Aorta (tissue), 5 donors: ENCODE measurements around the gene IL16. TPM values are rescaled to one million over a fixed set of nuclear protein-coding genes. Genes with fewer than 3 reads are reported as not detected.
A peak's percentile ranks its signal among the peaks of the same experiment; 100 is the strongest.

Experiments used
- ATAC-seq: fragments of 200-7000 bp; cut with Tn5 transposase; one replicate; pipeline ENCODE4 v1.9.1; 2022; ENCODE audit warnings: moderate library complexity; ENCODE audit not compliant: low FRiP score
- DNase-seq, 2 donors: peaks; one replicate each; pipeline ENCODE4 v3.0.0-alpha.2; 2020
- H3K27ac ChIP-seq, 2 donors: one replicate each; pipeline ENCODE4 v1.5.1; 2013; ENCODE audit warnings: low read length in 2 of 2, mild to moderate bottlenecking in 2 of 2, moderate library complexity in 2 of 2, control low read depth in 1 of 2, inconsistent platforms in 1 of 2, low read depth in 1 of 2
- H3K27me3 ChIP-seq, 2 donors: one replicate each; pipeline ENCODE4 v1.6.1; 2013; ENCODE audit warnings: control low read depth in 1 of 2, low read length in 1 of 2, mild to moderate bottlenecking in 1 of 2, moderate library complexity in 1 of 2; ENCODE audit not compliant: insufficient read depth in 2 of 2, control insufficient read depth in 1 of 2
- H3K36me3 ChIP-seq, 2 donors: one replicate each; pipeline ENCODE4 v1.6.1; 2013; ENCODE audit warnings: control low read depth in 1 of 2, low read length in 1 of 2, mild to moderate bottlenecking in 1 of 2; ENCODE audit not compliant: insufficient read depth in 2 of 2, control insufficient read depth in 1 of 2
- H3K4me1 ChIP-seq, 2 donors: one replicate each; pipeline ENCODE4 v1.6.1; 2013; ENCODE audit warnings: low read length in 2 of 2, control low read depth in 1 of 2, mild to moderate bottlenecking in 1 of 2, moderate library complexity in 1 of 2; ENCODE audit not compliant: insufficient read depth in 2 of 2, control insufficient read depth in 1 of 2
- H3K4me3 ChIP-seq, 2 donors: one replicate each; pipeline ENCODE4 v1.5.1; 2013; ENCODE audit warnings: low read length in 2 of 2, control low read depth in 1 of 2, mild to moderate bottlenecking in 1 of 2
- H3K9me3 ChIP-seq: one replicate; pipeline ENCODE4 v1.6.1; 2013; ENCODE audit warnings: mild to moderate bottlenecking, low read length; ENCODE audit not compliant: control insufficient read depth
- WGBS, 2 donors: extraction: QIAGEN DNeasy Blood & Tissue Kit; methylation state at CpG; one replicate each; pipeline ENCODE4 v1.1.7; 2013; 5-methylcytosine and 5-hydroxymethylcytosine counted together
- intact Hi-C, 2 donors: fragments of 100-400 bp; cut with DNase I; formaldehyde crosslinking; loops; one replicate each; pipeline versions ENCODE4 v1.14.2 to v1.15.0; 2022
- polyA plus RNA-seq, 2 donors: library from polyadenylated mRNA; stranded (reverse); fragments of 200-250 nt; gene quantifications; one replicate each; pipeline ENCODE4 v1.2.3, GENCODE V29; 2013
- total RNA-seq, 2 donors: library from RNA; stranded (reverse); fragmentation: NEBNext Ultra II Directional; extraction: Animal tissue kit (Norgen Biotek cat#: 25700); gene quantifications; one replicate each; pipeline ENCODE4 v1.2.1, GENCODE V29; 2021
- donor health status: healthy with polysubstance abuse.
- donor health status: Bipolar disorder and iron deficiency.
- donor health status: DM: no; HTN: no; CAD: no.
- donor health status: DM: no; HTN: no; CAD: no.
- donor health status: DM: yes; HTN: yes; CAD: no.

Gene IL16
- total and polyA plus RNA-seq, 4 donors: 5.3 to 19.5 (median 7.8) TPM

DNA sequence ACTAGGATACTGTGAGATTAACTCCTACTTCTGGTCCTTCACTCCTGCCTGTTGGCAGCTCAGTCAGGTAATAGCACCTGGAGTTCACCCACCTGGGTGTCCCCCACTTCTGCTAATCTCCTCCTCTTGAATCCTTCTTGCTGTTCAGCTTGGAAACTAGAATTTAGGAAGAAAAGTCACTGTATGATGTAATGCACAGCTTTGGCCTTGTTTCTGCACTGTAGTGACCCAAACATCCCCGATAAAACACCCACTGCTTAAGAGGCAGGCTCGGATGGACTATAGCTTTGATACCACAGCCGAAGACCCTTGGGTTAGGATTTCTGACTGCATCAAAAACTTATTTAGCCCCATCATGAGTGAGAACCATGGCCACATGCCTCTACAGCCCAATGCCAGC lies 102.5 kb downstream of the IL16 start:
- no peaks in the 10 kb centered on the region for H3K36me3 ChIP-seq
- DNase-seq: no peak
- H3K4me3 ChIP-seq: no peak overlapping the region

DNA sequence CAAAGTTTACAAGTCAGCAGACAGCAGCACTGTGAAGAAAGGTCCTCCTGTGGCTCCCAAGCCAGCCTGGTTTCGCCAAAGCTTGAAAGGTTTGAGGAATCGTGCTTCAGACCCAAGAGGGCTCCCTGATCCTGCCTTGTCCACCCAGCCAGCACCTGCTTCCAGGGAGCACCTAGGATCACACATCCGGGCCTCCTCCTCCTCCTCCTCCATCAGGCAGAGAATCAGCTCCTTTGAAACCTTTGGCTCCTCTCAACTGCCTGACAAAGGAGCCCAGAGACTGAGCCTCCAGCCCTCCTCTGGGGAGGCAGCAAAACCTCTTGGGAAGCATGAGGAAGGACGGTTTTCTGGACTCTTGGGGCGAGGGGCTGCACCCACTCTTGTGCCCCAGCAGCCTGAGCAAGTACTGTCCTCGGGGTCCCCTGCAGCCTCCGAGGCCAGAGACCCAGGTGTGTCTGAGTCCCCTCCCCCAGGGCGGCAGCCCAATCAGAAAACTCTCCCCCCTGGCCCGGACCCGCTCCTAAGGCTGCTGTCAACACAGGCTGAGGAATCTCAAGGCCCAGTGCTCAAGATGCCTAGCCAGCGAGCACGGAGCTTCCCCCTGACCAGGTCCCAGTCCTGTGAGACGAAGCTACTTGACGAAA lies 103.1 kb downstream of the IL16 start:
- 92 to 94% methylated on average over 14 of the region's 14 CpGs for WGBS, 2 donors
- H3K27ac ChIP-seq: no peak overlapping the region
- intact Hi-C loops: no loop called here
- DNase-seq: peak in 1 of 2 donors; percentile 47
- no peak overlapping the region for H3K4me3 ChIP-seq
- ATAC-seq: no peak
- no peaks in the 10 kb centered on the region for H3K9me3 ChIP-seq
- H3K36me3 ChIP-seq: no peaks in the 10 kb centered on the region
- no peaks in the 10 kb centered on the region for H3K27me3 ChIP-seq
- no peaks in the 10 kb centered on the region for H3K4me1 ChIP-seq

More for the DNA sequence above, 102.5 kb downstream of the IL16 start:
- Histone ChIP-seq H3K27me3 (no peaks in the 10 kb centered on the region), H3K4me1 (no peaks in the 10 kb centered on the region), H3K9me3 (no peaks in the 10 kb centered on the region), H3K27ac (no peak overlapping the region)
- intact Hi-C loops: no loop called here
- ATAC-seq: no peak
- WGBS, 2 donors: 92 to 100% methylated on average over 3 of the region's 3 CpGs

DNA sequence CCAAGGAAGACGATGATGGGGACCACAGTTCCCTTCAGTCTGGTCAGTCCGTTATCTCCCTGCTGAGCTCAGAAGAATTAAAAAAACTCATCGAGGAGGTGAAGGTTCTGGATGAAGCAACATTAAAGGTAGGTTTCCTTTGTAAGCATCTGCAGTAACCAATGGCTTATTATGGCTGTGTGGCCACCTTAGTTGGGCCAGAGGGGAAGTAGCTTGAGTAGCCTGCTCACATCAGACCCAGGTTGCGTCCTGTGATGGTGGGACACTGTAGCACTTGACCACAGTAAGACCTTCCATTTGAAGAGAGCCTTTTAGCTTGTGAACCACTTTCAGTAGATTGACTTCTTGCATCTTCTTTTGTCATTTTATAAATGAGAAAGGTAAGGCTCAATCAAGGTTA lies 104.7 kb downstream of the IL16 start:
- H3K4me1 ChIP-seq: no peaks in the 10 kb centered on the region
- H3K4me3 ChIP-seq: no peak overlapping the region
- DNase-seq (no peak), ATAC-seq (no peak)
- no peaks in the 10 kb centered on the region for H3K36me3 ChIP-seq
- intact Hi-C loops: no loop called here
- no peaks in the 10 kb centered on the region for H3K27me3 ChIP-seq
- H3K9me3 ChIP-seq: no peaks in the 10 kb centered on the region
- WGBS, 2 donors: 95 to 96% methylated on average over 4 of the region's 4 CpGs
- no peak overlapping the region for H3K27ac ChIP-seq

DNA sequence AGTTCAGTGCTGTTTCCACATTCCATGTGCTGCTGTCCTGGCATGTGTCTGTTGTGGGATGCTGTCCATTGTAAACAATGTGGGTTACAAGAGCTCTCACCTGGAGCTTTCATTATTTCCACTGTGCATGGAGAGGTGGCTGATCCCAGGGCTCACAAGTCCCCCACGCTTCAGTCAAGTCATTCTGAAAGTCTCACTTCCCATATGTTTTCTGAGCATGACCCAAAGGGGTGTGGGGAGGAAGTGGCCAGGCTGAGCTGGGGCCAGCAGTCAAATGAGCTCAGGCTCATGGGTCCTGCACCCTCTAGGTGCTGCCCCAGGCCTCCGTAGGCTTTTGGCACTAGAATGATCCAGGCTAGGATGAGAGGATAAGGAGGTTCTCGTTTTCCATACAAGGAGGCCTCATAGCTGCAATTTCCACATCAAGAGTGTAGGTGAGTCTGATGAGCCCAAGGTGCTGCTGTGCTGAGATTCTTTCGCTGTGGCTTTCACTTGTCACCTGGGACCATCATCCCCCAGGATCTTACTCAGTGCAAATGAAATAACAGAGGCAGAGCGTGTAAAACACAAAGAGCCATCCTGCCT lies 105.2 kb downstream of the IL16 start:
- peak; percentile 63 for ATAC-seq
- H3K9me3 ChIP-seq: no peaks in the 10 kb centered on the region
- H3K27me3 ChIP-seq: no peaks in the 10 kb centered on the region
- H3K27ac ChIP-seq: no peak overlapping the region
- H3K4me1 ChIP-seq: no peaks in the 10 kb centered on the region
- 94 to 97% methylated on average over 5 of the region's 5 CpGs for WGBS, 2 donors
- peak in 1 of 2 donors; percentile 76 for DNase-seq
- intact Hi-C loops: no loop called here
- no peak overlapping the region for H3K4me3 ChIP-seq
- no peaks in the 10 kb centered on the region for H3K36me3 ChIP-seq

- Histone ChIP-seq H3K36me3 (no peaks in the 10 kb centered on the region), H3K27ac (no peak overlapping the region), H3K9me3 (no peaks in the 10 kb centered on the region), H3K4me3 (no peak overlapping the region), H3K27me3 (no peaks in the 10 kb centered on the region), H3K4me1 (no peaks in the 10 kb centered on the region)
- no peak for DNase-seq
- intact Hi-C loops: no loop called here
- 86 to 87% methylated on average over 6 of the region's 6 CpGs for WGBS, 2 donors
- no peak for ATAC-seq
These were observed 106.0 kb downstream of the IL16 start for GRCh38 chr15:81302701-81303109.

DNA sequence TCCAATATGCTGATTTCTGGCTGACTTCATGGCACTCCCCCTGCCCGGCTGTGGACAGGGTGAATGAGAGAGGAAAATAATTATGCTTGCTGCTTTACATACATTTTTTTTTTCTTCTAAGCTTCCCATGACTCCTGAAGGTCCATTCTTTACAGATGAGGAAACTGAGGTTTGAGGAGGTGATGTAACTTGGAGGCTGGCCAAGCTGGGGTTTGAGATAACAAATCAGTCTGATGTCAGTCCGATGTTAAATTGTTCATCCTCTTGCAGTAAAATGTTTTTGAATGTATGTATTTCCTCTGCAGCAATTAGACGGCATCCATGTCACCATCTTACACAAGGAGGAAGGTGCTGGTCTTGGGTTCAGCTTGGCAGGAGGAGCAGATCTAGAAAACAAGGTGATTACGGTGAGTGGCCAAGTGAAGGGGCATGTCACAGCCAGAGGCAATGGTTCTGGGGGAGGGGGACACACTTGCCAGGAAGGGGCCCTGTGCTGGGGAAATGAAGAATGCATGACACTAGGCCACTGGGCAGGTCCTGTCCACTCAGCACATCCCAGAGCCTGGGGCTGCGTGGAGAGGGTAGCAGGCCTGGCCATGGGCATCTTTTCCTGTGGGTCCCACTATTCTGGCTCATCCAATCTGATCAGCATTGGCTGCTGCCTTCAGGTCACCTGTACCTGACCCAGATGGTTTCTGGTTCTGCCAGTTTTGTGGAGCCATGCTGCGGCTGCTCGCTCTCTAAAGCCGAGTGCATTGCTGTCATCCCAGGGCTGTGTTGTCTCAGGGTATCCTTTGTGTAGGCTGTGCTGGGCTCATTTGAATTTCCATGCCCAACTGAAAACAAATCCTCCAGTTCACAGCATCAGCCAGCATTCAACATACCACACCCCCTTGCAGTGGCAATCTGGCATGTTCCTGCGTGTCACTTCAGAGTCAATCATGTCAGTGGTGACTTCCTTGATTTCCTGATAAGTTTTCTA lies 106.9 kb downstream of the IL16 start:
- DNase-seq (peak in 1 of 2 donors; percentile 11), ATAC-seq (no peak)

GRCh38 chr15:81304226-81304625 lies 107.5 kb downstream of the IL16 start:
- 73 to 79% methylated on average over 5 of the region's 5 CpGs for WGBS, 2 donors
- intact Hi-C loops: no loop called here
- H3K4me1 ChIP-seq: no peaks in the 10 kb centered on the region
- ATAC-seq (no peak), DNase-seq (peak; percentile 22 to 70)
- H3K4me3 ChIP-seq: no peak overlapping the region
- no peaks in the 10 kb centered on the region for H3K36me3 ChIP-seq
- H3K27me3 ChIP-seq: no peaks in the 10 kb centered on the region
- H3K27ac ChIP-seq: no peak overlapping the region
- no peaks in the 10 kb centered on the region for H3K9me3 ChIP-seq

More for the DNA sequence above, 106.9 kb downstream of the IL16 start:
- Histone ChIP-seq H3K4me3 (no peak overlapping the region), H3K27ac (no peak overlapping the region), H3K9me3 (no peaks in the 10 kb centered on the region), H3K27me3 (no peaks in the 10 kb centered on the region), H3K4me1 (no peaks in the 10 kb centered on the region), H3K36me3 (no peaks in the 10 kb centered on the region)
- intact Hi-C loops: no loop called here
- WGBS, 2 donors: 88% methylated on average over 9 of the region's 9 CpGs

- H3K4me3 ChIP-seq: no peak overlapping the region
- DNase-seq: no peak
- no peaks in the 10 kb centered on the region for H3K36me3 ChIP-seq
- no peaks in the 10 kb centered on the region for H3K27me3 ChIP-seq
- no peak overlapping the region for H3K27ac ChIP-seq
- intact Hi-C loops: loop anchor here in 1 of 2 donors (5.0 kb wide), 1 partner anchor 34 kb away; no protein-coding TSS in a partner anchor
- H3K9me3 ChIP-seq: no peaks in the 10 kb centered on the region
- H3K4me1 ChIP-seq: no peaks in the 10 kb centered on the region
- no peak for ATAC-seq
- 74 to 75% methylated on average over 2 of the region's 2 CpGs for WGBS, 2 donors
These were observed 111.6 kb downstream of the IL16 start for GRCh38 chr15:81308260-81308659.
